HK-2 (cell line): ENCODE results near the gene OTUD6A.
"Not testable (repeated sequence)": the region's sequence is repeated elsewhere in the genome, so short reads cannot be mapped to it uniquely, and the experiment has no call there.

Experiments
- DNase-seq: peaks from one replicate; pipeline ENCODE4 v3.0.0-alpha.2; 2018; ENCODE audit not compliant: unreplicated experiment

The OTUD6A gene

DNA sequence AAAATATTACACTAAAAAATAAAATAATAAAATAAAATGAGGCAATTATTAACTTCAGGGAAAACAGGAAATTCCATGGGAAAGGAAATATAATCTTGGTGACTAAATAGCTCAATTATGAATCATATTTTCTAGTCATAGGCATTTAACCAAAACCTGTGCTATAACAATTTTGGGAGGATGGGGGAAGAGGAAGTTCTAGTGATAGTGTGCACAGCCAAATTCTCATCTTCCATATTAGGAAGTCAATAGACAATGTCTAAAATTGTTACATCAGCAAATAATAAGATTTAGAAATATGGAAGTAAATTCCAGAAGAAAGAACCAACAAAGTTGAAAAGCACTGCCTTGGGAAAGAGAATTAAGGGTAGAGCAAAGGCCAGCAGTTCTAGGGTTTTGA, 15.3 kb upstream of the OTUD6A start:
- DNase-seq = no peak

DNA sequence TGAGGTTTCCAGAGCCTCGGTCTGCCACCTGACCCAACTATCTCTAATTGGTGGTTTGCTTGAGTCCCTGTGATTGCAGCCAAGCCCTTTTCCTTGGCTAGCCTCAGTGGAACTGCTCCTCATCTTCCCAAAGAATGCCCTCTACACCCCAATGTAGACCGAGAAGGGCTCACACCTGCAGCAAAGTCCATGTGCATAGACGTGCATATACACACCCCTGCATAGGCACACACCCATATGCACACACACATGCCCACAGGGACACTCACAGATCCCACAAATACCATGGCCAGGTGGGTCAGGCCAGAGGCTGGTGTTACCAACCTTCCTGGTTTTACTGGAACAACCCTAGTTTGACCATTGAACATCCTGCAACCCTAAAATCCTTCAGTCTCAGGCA, 12.9 kb upstream of the OTUD6A start:
- DNase-seq = no peak

DNA sequence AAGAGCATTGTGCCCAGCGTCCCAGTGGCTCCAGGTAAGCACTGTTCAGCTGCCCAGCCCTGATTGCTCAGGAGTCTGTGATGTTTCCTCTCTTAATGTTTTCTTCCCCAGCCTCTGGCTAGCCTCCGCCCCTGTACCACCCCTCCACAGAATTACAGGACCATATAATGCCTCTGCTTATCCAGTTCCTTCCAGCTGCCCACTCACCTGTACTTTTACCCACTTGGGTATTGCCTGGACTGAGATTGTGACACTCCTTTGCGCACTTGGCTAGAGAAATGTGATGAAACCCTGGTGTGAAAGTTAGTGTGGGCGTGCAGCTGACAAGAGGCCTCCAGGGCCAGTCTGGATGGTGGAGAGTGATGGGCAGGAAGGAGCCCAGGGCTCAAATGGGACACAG, 12.3 kb upstream of the OTUD6A start, which contains the start of gene AWAT2:
TSS of gene AWAT2 (minus strand) at position 14 of the 400 bp plus-strand sequence. CDS start at position 8, 6 bp downstream.
- DNase-seq = no peak

DNA sequence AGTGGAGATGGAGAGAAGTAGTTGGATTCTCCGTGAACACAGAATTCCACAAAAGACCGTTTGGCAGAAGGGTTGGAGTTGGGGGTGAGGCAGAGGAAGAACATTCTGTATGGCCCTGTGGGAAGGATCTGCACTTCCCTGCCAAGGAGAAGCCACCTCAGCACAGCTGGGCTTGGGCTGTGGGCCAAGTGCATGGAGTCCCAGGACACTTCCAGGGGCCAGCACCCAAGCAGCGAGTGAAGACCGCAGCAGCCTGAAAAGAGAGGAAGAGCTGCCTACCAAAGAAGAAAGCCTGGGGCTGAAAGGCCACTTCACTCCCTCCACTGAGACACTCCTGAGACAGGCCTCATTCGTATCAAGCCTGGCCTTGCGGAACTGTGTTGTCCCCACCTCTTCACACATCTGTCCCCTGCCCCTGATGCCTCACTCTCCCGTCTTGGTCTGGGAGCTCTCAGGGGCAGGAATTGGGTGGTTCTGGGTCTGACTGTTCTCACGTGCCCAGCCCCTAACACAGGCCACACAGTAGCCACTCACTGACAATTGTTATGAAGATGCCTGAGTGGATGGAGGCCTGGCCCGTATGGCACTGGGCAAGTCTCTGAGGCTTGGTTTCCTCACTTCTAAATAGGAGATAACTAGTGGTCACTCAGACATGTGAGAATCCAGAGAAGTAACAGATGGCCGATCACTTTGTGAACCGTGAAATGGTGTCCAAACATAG, 9.2 kb upstream of the OTUD6A start:
- no peak for DNase-seq

DNA sequence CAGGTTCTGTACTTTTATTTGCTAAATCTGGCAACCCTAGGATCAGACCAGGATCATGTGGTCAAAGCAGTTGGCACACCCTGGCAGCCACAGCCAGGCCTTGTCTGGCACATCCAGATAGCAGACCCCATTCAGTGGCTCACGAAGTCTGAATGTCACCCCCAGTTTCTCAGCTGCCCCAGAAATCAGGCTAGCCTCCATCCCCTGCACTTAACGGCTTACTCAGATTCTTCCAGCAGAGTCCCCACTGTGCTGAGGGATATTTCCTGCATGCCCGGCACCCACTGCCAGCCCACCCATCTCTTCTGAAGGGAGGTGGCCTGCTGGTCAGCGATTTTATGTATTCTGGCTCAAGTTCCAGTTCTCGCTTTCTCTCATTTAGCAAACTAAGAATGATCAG, 7.9 kb upstream of the OTUD6A start:
- no peak for DNase-seq

DNA sequence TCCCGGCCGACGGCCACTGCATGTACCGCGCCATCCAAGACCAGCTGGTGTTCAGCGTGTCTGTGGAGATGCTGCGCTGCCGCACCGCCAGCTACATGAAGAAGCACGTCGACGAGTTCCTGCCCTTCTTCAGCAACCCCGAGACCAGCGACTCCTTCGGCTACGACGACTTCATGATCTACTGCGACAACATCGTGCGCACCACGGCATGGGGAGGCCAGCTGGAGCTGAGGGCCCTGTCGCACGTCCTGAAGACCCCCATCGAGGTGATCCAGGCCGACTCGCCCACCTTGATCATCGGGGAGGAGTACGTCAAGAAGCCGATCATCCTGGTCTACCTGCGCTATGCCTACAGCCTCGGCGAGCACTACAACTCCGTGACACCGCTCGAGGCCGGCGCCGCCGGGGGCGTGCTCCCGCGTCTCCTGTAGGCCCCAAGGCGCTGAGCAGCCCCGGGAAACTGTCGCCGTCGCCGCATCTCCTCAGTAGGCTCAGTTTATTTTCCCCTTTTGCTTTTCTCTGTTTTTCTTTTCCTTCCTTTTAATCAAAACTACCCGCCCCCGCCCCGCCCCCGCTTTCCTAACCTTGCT, 799 bp downstream of the OTUD6A start:
- no peak for DNase-seq

DNA sequence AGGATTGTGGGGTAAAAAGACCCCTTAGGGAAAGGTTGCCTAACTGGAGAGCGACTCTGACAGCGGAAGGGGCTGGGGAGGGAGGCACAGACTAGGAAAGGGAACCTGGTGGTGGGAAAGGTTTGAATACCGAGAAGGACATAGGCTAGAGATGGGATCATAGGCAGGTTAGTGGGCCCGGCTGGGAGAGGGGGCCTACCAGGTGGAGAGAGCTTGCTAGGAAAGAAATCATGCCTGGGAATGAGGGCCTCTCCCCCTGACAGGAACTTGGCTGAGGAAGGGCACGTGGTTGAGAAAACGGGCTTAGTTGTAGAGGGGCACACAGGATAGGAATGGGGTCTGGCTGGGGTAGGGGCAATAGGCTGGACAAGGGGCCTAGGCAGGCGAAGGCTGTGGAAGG, 4.4 kb downstream of the OTUD6A start:
- DNase-seq = no peak

DNA sequence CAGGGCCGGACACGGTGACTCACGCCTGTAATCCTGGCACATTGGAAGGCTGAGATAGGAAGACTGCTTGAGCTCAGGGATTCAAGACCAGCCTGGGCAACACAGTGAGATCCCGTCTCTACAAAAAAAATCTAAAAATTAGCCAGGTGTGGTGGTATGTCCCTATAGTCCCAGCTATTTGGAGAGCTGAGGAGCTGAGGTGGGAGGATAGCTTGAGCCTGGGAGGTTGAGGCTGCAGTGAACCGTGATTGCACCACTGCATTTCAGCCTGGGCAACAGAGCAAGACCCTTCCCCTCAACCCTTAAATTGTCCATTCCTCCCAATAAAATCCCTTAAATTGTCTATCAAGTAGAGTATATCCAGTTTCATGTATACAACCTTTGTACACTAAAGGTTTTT, 17.0 kb downstream of the OTUD6A start:
- no peak for DNase-seq

DNA sequence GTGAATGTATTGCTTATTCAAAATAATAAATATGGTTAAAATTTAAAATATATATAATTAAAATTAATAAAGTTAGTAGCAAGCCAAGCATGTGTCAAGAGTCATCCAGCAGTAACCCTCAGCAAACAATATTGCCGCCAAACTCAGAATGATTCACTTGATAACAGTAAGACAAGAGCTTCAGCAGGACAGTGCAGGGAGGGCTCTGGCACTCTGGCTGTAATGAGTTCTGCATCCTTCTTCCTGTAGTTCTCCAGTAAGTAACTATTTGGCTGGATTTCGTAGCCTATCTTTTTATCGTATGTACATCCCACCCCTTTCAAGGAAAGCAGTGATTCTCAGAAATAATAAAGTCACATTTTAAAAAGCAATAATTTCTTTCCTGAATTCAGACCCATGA, 17.6 kb downstream of the OTUD6A start:
- DNase-seq = no peak

DNA sequence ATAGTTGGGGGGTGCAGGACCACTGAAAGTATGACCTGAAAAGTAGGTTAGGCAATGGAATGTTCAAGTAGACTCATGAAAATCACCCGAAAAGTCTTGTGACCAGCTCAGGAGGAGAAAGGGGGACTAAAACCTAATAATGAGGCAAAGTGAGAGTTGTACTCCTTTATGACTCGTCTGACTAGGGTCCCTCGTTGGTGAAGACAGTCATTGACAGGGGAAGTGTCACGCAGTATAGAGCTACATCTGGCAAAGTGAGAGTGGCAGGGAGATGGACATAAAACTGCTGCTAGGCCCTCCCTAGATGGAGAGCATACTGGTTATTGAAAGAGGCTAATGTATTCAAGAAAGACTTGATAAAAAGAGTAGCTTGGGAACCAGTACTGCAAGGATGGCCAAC, 20.5 kb downstream of the OTUD6A start:
- no peak for DNase-seq

DNA sequence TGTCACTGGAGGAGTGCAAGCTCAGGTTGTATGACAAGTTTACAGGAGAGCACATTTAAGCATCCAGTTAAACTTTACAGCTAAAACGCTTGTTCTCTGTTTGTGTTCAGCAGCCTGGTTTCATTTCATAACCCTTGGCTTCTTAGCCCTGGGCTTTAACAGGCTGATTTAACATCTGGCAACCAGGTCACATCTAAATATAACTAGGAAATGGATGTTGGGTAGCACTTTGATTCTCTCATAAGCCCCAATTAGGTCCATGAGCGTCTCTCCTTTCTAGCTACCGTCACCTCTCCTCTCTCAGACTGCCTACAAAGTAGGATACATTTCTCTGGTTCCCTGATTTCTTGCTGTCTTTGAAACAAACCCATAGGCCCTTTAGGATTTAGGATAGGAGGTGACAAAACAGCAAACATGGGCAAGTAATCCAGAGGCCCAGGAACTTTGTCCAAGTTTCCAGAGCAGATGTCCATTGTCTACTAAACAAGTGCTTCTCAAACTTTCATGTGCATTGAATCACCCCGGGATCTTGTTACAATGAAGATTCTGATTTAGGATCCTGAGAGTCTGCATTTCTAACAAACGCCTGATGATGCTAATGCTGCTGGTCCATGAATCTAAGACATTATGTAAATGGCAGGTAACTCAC, 22.5 kb downstream of the OTUD6A start:
- DNase-seq = no peak

DNA sequence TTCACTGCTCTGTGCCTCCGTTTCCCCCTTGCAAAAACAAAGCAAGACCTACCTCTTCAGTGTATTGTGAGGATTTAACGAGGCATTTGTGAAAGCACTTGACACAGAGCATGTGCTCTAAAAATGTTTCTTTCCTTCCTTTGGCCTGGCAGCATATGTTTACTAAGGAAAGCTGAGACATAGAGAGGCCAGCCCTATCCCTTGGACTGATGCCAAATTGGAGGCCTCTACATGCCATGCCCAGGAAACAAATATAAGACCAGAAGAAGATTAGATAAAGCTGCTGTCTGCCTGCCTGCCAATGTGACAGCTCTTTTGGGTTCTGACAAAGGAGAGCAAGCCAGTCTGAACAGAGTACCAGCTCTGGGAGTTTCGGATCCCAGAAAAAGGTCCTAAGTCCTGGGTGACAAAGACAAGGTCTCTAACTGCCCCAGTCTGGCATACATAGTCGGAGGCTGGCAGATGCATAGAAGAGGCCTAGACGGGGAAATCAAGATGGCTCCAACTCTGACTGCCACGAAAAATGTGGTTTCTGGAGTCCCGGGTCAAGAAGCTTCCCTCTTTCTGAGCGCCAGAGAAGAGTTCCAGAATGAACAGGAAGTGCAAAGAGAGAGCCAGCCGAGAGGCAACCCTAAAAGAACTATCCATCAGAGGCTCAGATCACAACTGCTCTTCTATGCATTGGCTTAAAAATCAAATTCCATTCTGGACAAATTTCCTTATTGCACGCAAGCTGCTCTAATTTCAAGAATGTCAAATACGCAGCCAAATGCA, 25.8 kb downstream of the OTUD6A start:
- DNase-seq = no peak

DNA sequence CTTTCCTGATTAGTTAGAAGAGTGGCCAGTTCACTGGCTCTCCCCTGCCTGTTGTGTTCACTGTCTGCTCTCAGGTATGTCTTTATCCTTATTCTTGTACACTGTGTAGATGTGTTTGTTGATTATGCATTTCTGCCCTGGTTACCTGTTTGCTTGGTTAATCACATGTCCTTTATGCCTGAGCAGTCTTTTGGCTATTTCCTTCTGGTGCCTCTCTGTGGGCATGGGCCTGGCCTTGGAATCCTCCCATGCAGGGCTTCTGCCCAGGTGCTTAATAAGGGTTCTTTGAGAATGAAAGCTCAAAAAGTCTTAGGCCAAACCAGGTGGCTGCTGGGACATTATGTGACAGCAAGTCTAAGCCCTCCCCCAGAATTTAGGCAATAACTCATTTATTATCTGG, 26.5 kb downstream of the OTUD6A start:
- DNase-seq = no peak

DNA sequence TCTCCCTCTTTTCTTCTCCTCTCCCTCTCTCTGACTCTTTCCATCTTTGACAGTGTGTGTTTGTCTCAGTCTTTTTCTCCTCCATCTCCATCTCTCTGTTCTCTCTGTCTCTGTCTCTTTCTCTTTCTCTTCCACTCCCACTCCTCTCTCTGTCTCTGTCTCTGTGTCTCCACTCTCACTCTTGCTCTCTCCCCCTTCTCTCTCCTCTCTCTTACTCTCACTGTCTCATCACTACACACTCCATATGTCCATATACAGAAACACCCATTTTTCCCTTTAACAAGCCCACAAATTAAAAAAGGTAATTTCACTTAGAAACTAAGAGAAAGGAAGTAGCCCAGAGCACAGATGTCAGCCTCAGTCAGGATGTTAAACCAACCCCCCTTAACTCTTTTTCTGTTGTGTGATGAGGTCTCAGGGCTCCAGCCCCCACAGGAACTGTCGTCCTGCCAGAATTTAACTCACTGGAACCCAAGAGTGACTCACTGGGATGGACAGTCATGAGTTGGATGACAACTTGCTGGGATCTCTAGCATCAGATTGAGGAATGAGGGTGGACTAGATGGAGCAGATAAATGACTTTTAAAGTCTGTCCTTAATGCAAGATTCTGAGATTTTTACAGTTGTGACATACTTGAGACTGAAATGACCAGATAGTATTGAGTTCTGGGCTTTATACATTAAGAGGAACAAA, 27.5 kb downstream of the OTUD6A start:
- no peak for DNase-seq

DNA sequence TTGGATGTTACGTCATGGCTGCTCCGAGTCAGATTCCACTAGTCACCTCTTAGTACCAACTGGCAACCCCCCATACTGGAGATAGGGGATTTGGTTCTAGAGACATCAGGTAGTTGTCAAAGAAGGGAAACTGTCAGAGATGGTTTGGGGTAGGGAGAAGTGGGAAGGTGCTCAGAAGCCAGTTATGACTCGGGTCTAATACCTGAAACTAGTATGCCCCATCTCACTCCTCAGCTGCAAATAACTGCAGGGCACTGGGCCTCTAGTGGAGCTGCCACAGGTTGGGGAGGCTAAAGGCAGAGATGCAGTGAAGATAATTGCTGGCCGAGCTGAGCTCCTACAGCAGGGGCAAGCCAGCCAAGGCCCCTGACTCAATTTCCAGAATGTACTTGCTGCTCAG, 30.0 kb downstream of the OTUD6A start:
- no peak for DNase-seq

DNA sequence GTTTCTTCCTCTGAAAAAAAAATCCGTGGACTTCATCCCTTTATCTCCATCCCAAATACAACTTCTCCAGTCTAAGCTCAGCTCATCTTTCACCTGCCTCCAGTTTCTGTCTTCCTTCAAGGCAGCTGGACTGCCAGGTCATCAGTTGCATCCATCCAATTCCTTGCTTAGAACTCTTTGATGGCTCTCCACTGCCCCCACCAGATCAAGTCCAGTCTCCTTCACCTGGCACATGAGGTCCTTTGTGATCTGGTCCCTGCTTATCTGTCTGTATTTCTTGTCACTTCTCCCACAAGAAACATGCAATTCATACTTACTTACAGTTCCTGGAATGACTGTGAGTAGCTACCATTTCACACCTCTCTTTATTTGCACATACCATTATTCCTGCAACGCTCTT, 33.8 kb downstream of the OTUD6A start:
- no peak for DNase-seq

DNA sequence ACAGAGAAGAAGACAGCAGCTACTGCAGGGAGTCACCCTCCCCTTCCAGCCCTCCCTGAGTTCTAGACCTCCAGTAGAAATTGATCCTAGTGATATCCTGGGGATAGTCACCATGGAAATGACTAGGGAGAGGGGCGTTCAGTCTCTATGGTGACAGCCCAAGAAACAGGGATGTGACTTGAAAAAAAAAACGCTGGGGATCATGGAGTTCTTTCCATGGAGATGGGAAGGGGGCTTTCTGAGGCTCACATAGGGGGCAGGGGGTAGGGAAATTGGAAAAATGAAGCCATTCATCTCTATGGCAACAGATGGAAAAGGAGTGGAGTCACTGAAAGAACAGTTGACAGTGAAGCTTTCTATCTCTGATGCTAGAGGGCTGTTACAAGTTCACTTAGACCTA, 43.0 kb downstream of the OTUD6A start:
- no peak for DNase-seq

DNA sequence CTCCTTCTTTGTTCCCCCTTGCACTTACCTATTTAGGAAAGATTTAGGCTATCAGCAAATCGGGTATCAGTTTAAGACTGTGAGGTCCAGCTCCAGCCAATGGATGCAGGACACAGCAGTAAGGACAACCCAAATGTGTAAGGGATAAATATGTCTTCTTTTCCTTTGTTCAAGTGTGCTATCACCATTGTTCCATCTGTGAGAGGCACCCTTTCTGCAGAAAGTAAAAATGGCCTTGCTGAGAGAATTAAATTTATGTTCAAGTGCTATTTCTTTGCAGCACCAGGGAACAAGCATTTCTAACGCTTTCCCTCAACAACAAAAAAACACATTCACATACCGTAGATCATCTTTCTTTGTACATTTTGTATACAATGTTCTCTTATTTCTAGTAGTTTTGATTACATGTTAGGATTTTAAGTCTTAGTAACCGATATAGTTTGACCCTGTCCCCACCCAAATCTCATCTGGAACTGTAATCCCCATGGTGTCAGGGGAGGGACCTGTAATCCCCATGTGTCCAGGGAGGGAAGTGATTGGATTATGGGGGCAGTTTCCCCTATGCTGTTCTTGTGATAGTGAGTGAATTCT, 49.3 kb downstream of the OTUD6A start:
- DNase-seq = not testable (repeated sequence)
